ENCODE results near the gene CACNA1F.

The CACNA1F gene

GRCh38 chrX:49226946-49227345 is 6.2 kb downstream of the CACNA1F start:
- DNase-seq: no peak

GRCh38 chrX:49225858-49226257 is 7.3 kb downstream of the CACNA1F start:
- no peak for DNase-seq

DNA sequence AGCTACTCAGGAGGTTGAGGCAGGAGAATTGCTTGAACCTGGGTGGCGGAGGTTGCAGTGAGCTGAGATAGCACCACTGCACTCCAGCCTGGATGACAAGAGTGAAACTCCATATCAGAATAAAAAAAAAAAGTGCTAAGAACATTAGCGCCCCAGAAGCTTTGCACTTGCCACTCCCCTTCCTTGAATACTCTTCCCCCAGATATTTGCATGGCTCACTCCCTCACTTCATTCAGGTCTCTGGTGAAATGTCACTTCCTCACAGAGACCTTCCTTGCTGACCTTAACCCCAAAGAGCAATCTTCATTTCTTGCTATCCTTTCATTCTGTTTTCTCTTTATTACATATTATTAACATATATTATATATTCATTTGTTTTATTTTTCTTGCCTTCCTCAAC is 11.3 kb downstream of the CACNA1F start:
- DNase-seq: no peak

DNA sequence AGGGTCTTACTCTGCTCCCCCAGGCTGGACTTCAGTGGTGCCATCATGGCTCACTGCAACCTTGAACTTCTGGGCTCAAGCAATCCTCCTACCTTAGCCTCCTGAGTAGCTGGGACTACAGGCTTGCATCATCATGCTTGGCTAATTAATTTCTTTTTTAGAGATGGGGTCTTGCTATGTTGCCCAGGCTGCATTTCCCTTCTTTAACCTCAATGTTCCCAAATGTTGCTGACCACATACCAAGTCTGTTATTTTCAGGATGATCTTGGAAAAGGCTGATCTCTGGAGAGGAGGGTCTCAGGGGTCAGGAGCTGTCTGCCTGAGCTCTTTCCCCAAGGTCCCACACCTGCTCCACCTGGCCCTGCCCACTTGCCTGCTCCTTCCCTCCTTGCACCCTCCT is 13.0 kb downstream of the CACNA1F start:
- no peak for DNase-seq

- DNase-seq: no peak
Observed at GRCh38 chrX:49214996-49215526, 18.1 kb downstream of the CACNA1F start.

GRCh38 chrX:49214416-49214815 is 18.7 kb downstream of the CACNA1F start:
- DNase-seq: no peak

DNA sequence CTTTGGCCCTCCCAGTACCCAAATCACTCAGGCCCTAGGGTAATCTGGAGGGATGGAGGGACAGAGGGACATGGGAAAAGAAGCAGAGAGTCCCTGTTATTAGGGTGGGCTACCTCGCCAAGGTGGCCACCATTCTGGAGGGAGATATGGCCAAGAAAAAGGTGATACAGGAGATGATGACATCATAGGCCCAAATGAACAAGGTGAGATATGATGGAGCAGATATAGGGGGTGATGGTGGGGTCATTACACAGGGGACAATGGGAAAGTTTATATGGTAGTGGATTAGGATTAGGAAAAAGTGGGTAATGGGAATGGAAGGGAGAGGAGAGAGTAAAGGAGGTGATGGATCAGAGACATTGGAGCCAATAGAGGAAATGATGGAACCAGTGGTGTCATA is 20.3 kb downstream of the CACNA1F start:
- no peak for DNase-seq

- DNase-seq: no peak
Observed at GRCh38 chrX:49212209-49212608, 20.9 kb downstream of the CACNA1F start.

DNA sequence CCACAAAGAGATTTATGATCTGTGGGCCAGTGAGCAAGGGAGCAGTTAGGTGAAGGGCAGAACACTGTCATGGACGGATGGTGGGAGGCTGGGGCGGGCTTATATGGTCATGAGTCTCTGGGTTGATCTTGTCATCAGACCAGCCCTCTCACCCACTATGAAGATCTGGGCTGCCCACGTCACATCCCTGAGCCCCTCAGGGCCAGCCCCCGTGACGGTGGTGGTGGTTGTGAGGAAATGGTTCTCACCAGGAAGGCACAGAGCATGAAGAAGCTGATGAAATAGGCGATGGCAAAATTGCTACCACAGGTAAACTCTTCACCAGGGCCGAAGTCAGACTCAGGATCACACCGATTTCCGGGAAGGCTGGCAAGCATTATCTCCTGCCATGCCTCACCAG is 22.1 kb downstream of the CACNA1F start:
- DNase-seq: no peak

- DNase-seq: no peak
Observed at GRCh38 chrX:49210406-49210805, 22.7 kb downstream of the CACNA1F start.

GRCh38 chrX:49209434-49210251 is 23.5 kb downstream of the CACNA1F start:
- DNase-seq: no peak

GRCh38 chrX:49208399-49208798 is 24.7 kb downstream of the CACNA1F start:
- no peak for DNase-seq

GRCh38 chrX:49206543-49206942 is 26.6 kb downstream of the CACNA1F start:
- DNase-seq: no peak

GRCh38 chrX:49205443-49205842 is 27.7 kb downstream of the CACNA1F start:
- no peak for DNase-seq

GRCh38 chrX:49204709-49205108 is 28.4 kb downstream of the CACNA1F start:
- DNase-seq: no peak

DNA sequence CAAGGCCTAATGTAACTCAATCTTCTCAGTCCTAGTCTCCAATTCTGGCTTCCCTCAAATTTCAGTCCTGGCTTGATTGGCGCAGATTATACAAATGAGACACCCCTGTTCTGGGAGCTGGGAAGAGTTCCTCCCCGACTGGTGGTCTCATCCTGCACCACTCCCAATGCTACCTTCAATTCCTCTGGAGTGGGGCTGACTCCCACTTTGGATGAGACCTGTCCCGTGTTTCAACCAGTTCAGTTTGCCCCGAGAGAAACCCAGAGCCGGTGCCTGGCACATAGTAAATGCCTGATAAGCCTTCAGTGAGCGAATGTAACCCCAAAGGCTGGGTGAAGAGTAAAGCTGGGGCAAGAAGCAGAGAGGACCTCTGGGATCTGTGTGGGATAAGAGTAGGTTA is 29.1 kb downstream of the CACNA1F start:
- no peak for DNase-seq

- DNase-seq: no peak
Observed at GRCh38 chrX:49203536-49203935, 29.6 kb downstream of the CACNA1F start.

DNA sequence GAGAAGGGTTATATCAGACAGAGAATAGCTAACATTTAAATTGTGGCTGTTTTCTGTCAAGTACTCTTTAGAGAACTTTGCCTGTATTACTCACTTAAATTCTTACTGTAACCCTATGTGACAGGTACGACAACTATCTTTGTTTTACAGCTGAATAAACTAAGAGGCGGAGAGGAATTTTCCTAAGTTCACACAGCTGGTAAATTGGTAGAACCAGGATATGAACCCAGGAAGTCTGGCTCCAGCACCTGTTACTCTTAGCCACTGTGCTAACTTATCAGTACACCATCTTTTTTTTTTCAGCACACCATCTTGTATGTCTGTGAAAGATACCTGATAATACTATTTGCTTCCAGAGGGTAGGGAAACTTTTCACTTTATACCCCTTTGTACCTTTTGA is 31.1 kb downstream of the CACNA1F start:
- DNase-seq: no peak

DNA sequence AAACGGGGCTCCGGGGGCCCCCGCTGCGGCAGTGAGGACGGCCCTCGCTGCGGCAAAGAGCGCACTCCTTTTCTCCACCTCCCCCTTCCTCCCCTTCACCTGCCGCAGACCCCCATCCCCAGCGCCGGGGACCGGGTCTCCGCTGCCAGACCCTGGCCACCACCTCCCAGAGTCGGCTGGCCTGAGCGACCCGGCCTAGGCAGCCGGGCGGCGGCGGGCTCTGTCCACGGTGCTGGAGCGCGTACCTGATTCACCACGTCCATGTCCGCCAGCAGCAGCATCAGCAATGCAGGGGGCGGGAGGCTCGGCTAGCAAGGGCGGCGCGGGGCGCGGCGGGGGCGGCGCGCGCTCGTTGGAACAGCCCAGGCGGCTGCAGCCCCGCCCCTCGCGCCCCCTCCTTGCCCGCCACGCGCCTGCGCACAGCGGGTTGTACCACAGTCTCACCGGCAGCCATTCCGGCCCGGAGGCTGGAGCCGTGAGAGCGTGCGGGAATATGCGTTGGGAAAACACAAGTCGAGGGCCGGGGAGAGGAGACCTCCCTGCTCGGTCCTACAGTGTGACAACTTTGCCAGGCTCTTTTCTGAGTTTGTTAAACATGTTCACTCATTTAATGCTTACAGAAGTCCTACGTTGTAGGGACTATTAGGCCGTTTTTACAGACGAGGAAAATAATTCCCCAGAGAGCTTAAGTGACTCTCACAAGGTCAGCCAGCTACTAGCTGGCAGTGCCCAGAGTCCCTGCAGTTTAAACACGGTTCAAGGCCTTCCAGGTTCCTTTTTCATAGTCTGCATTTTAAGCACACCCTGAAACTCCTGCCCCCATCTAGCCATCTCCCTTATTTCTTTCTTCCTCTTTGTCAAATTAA is 33.0 kb downstream of the CACNA1F start, which contains the start of gene SYP:
SYP (minus strand) TSS at position 288 of the 866 bp plus-strand sequence; CDS start at position 281, 7 bp downstream.
- DNase-seq: peak; percentile 92

- DNase-seq: no peak
Observed at GRCh38 chrX:49199315-49199595, 33.9 kb downstream of the CACNA1F start.

GRCh38 chrX:49198540-49199314 is 34.4 kb downstream of the CACNA1F start:
- no peak for DNase-seq

DNA sequence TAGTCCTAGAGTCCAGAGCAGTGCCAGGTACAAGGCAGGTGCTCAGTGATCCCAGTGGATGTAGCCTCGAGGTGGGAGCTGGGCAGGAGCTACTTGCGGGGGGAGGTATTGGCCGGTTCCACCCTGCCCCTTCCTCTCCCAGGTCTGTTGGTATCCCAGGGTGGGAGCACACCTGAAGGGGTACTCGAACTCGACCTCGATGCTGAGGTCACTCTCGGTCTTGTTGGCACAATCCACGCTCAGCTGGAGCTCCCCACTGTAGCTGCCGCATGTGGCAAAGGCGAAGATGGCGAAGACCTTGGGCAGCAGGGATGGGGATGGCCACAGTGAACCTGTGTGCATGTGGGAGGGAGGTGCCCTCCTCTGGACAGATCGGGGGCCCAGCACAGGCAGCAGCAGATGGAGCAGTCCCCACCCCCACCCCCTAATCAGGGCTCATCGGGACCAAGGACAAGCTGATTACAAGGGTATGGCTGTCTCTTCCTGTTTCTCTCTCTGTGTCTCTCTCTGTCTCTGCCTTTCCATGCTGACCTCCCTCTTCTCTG is 35.5 kb downstream of the CACNA1F start:
- DNase-seq: no peak

- no peak for DNase-seq
Observed at GRCh38 chrX:49193542-49193964, 39.6 kb downstream of the CACNA1F start.
